A673 (cell line): Measurements from ENCODE around the gene REV1. TPM values are rescaled to one million over a fixed set of nuclear protein-coding genes. Genes with fewer than 3 reads are reported as not detected.

Source experiments
- BruUV-seq: library from RNA; stranded (reverse); fragments of 400-500 nt; replicated peaks from 2 replicates; lab custom pipeline; 2021; lab: Mats Ljungman, UMichigan
- CTCF ChIA-PET: fragments of 300-600 bp; sonication (Branson Sonifier 250); formaldehyde crosslinking; loops from one replicate; lab custom pipeline; 2022; ENCODE audit warnings: antibody characterized with exemption; lab: Charles Lee
- POLR2A ChIA-PET: fragments of 300-600 bp; sonication (Branson Sonifier 250); formaldehyde crosslinking; loops from one replicate; lab custom pipeline; 2022; ENCODE audit warnings: antibody characterized with exemption; ENCODE audit not compliant: low non-redundant PET; lab: Charles Lee
- DNase-seq: peaks from one replicate; pipeline ENCODE4 v3.0.0-alpha.2; 2015; ENCODE audit warnings: low spot score
- H3K27ac ChIP-seq: fragments of 200-600 bp; sonication (generic); 2 replicates; pipeline ENCODE4 v1.5.1; 2016; ENCODE audit warnings: mixed run types, low read depth, mild to moderate bottlenecking, mixed read lengths, antibody characterized with exemption, low read length; ENCODE audit not compliant: poor library complexity, severe bottlenecking
- H3K27me3 ChIP-seq: fragments of 200-600 bp; sonication (generic); replicated peaks from 2 replicates; pipeline ENCODE4 v1.6.1; 2017; ENCODE audit warnings: mixed run types, low read depth, mild to moderate bottlenecking, mixed read lengths, antibody characterized with exemption, low read length; ENCODE audit not compliant: insufficient read depth, poor library complexity
- H3K36me3 ChIP-seq: fragments of 200-600 bp; sonication (generic); 2 replicates; pipeline ENCODE4 v1.6.1; 2016; ENCODE audit warnings: mixed run types, mild to moderate bottlenecking, mixed read lengths, antibody characterized with exemption, low read length; ENCODE audit not compliant: insufficient read depth, poor library complexity, severe bottlenecking
- H3K4me1 ChIP-seq: fragments of 200-600 bp; sonication (generic); 2 replicates; pipeline ENCODE4 v1.6.1; 2017; ENCODE audit warnings: mixed run types, mild to moderate bottlenecking, mixed read lengths, antibody characterized with exemption, low read length; ENCODE audit not compliant: insufficient read depth, poor library complexity, severe bottlenecking
- H3K4me3 ChIP-seq: fragments of 200-600 bp; sonication (generic); 2 replicates; pipeline ENCODE4 v1.5.1; 2016; ENCODE audit warnings: low read depth, mixed run types, mild to moderate bottlenecking, mixed read lengths, low read length; ENCODE audit not compliant: poor library complexity, severe bottlenecking
- H3K9me3 ChIP-seq: fragments of 200-600 bp; sonication (generic); 2 replicates; pipeline ENCODE4 v1.6.1; 2016; ENCODE audit warnings: mixed run types, low read depth, mild to moderate bottlenecking, mixed read lengths, antibody characterized with exemption, low read length; ENCODE audit not compliant: poor library complexity, severe bottlenecking
- CTCF ChIP-seq: fragments of 300-800, 200-600 bp; sonication (generic); conservative IDR thresholded peaks from 2 replicates; pipeline ENCODE4 v1.5.1; 2017; ENCODE audit warnings: low read depth, mild to moderate bottlenecking, antibody characterized with exemption, low read length, moderate library complexity, mixed read lengths
- EZH2 ChIP-seq: fragments of 200-600 bp; sonication (generic); IDR thresholded peaks from 2 replicates; pipeline ENCODE4 v1.6.1; 2017; ENCODE audit warnings: borderline replicate concordance, low read depth, mild to moderate bottlenecking, mixed read lengths, antibody characterized with exemption, low read length; ENCODE audit not compliant: poor library complexity, severe bottlenecking
- intact Hi-C: fragments of 100-400 bp; cut with micrococcal nuclease; formaldehyde crosslinking; loops from one replicate; pipeline ENCODE4 v1.10.0; 2022; ENCODE audit not compliant: unreplicated experiment
- total RNA-seq: library from RNA; stranded (reverse); gene quantifications from 2 replicates; pipeline ENCODE4 v1.2.3, GENCODE V29; 2021

The REV1 gene
- total RNA-seq, 1 experiment from 2014 or later, result 38.1 TPM

- TF ChIP-seq CTCF (no peak), EZH2 (no peak)
- H3K27me3 ChIP-seq, result no peaks in the 10 kb centered on the region
- no peak overlapping the region for H3K27ac ChIP-seq
- H3K36me3 ChIP-seq, result no peaks in the 10 kb centered on the region
- H3K9me3 ChIP-seq, result peaks cover 5% of the 10 kb centered on the region
- no peak for DNase-seq
- intact Hi-C loops, result no loop called here
- no peak overlapping the region for H3K4me3 ChIP-seq
- BruUV-seq, result no TSS peak
- CTCF ChIA-PET, result no interaction called here
- peaks cover 3% of the 10 kb centered on the region for H3K4me1 ChIP-seq
- POLR2A ChIA-PET, result no interaction called here
Measured at GRCh38 chr2:99468155-99468554, 21.7 kb downstream of the REV1 start.

- ChIA-PET CTCF (no interaction called here), POLR2A (no interaction called here)
- Histone ChIP-seq H3K4me1 (peaks cover 3% of the 10 kb centered on the region), H3K9me3 (peaks cover 5% of the 10 kb centered on the region), H3K36me3 (peaks cover 2% of the 10 kb centered on the region), H3K27me3 (no peaks in the 10 kb centered on the region), H3K27ac (no peak overlapping the region), H3K4me3 (no peak overlapping the region)
- DNase-seq, result no peak
- BruUV-seq, result no TSS peak
- no peak for TF ChIP-seq CTCF
- no peak for TF ChIP-seq EZH2
- intact Hi-C loops, result no loop called here
Measured at GRCh38 chr2:99467390-99467789, 22.4 kb downstream of the REV1 start.

GRCh38 chr2:99461828-99462483 lies 27.9 kb downstream of the REV1 start:
- Histone ChIP-seq H3K9me3 (no peaks in the 10 kb centered on the region), H3K27me3 (no peaks in the 10 kb centered on the region), H3K4me1 (no peaks in the 10 kb centered on the region), H3K36me3 (peaks cover 21% of the 10 kb centered on the region), H3K27ac (no peak overlapping the region), H3K4me3 (no peak overlapping the region)
- no TSS peak for BruUV-seq
- intact Hi-C loops, result no loop called here
- no peak for DNase-seq
- no peak for TF ChIP-seq CTCF
- TF ChIP-seq EZH2, result no peak
- POLR2A ChIA-PET, result no interaction called here
- CTCF ChIA-PET, result no interaction called here
